Left lung (tissue), 10 donors: ENCODE results near the gene METTL24. TPM values are rescaled to one million over a fixed set of nuclear protein-coding genes. Genes with fewer than 3 reads are reported as not detected.

Source experiments
- ATAC-seq: fragments of 200-7000 bp; cut with Tn5 transposase; one replicate; pipeline ENCODE4 v1.9.1; 2020; ENCODE audit warnings: moderate library complexity
- DNase-seq, 4 donors: peaks; one replicate each; pipeline ENCODE4 v3.0.0-alpha.2; 2013 to 2020
- H3K27ac ChIP-seq, 2 donors: fragments of 200-600 bp; sonication (generic) in 1 of 2; one replicate each; pipeline versions ENCODE4 v1.5.0 to v1.8.0; 2020 to 2021
- H3K27me3 ChIP-seq, 2 donors: fragments of 200-600 bp; sonication (generic) in 1 of 2; one replicate each; pipeline versions ENCODE4 v1.5.0 to v1.8.0; 2020 to 2021
- H3K36me3 ChIP-seq, 2 donors: fragments of 200-600 bp; sonication (generic) in 1 of 2; one replicate each; pipeline versions ENCODE4 v1.5.0 to v1.8.0; 2020 to 2021
- H3K4me1 ChIP-seq, 2 donors: fragments of 200-600 bp; one replicate each; pipeline ENCODE4 v1.8.0; 2021
- H3K4me3 ChIP-seq, 2 donors: fragments of 200-600 bp; sonication (generic) in 1 of 2; one replicate each; pipeline versions ENCODE4 v1.5.0 to v1.8.0; 2020 to 2021; ENCODE audit warnings: mild to moderate bottlenecking in 1 of 2
- H3K9me3 ChIP-seq, 2 donors: fragments of 200-600 bp; sonication (generic) in 1 of 2; one replicate each; pipeline versions ENCODE4 v1.5.0 to v1.8.0; 2020 to 2021
- intact Hi-C, 2 donors: fragments of 100-400 bp; cut with DNase I; formaldehyde crosslinking; loops; one replicate each; pipeline versions ENCODE4 v1.11.2 to v1.14.2; 2022
- polyA plus RNA-seq, 6 donors: library from polyadenylated mRNA; unstranded; fragments of 120-200 nt; gene quantifications; one replicate each; pipeline ENCODE4 v1.2.1, GENCODE V29; 2013; ENCODE audit not compliant: insufficient read length in 6 of 6
- total RNA-seq, 2 donors: library from RNA; stranded (reverse); fragmentation: NEBNext Ultra II Directional; extraction: Animal tissue kit (Norgen Biotek cat#: 25700); gene quantifications; one replicate each; pipeline ENCODE4 v1.2.1, GENCODE V29; 2021
- TF ChIP-seq, protein P1 (sequence below), 2 donors: fragments of 200-600 bp; sonication (generic) in 1 of 2; IDR thresholded peaks; one replicate each; pipeline versions ENCODE4 v1.5.0 to v1.8.0; 2021; ENCODE audit warnings: antibody characterized with exemption in 2 of 2
- donor health status: DM: no; HTN: yes; CAD: no.
- donor health status: DM: no; HTN: no; CAD: no.

METTL24 gene
- total and polyA plus RNA-seq, 8 donors, result 2.3 to 5.1 (median 3.2) TPM

DNA sequence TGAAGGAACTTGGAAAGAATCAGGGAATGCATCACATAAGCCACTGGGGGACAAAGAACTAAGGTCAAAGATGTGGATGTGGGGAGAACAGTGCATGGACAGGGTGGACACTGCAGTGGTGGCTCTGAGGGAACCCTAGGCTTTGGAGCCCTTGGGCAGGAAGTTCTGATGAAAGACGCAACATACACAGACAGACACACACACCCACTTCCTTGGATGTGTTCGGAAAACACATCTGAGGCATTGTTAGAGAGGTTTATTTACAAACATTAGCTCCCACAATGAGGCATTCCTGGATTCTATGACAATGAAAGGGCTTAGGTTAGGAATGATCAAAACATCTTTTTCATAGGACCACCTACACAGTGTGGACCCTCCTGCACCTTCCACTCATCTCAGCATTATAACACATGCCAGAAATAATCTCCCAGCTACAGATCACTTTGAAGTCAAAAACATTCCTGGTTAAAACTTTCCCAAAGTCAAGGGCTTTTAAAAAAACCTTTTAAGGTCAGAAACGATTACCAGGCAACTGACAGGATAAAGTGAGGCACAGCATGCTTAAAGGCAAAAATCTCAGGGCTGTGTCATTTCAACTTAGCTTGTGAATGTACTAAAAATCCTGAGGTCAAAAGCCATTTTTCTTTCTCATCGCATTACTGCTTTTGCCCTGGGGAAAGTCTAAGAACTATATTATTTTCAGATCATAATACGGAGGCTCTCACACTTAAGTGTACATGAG, 6.4 kb upstream of the METTL24 start:
- TF ChIP-seq, protein P1, sequence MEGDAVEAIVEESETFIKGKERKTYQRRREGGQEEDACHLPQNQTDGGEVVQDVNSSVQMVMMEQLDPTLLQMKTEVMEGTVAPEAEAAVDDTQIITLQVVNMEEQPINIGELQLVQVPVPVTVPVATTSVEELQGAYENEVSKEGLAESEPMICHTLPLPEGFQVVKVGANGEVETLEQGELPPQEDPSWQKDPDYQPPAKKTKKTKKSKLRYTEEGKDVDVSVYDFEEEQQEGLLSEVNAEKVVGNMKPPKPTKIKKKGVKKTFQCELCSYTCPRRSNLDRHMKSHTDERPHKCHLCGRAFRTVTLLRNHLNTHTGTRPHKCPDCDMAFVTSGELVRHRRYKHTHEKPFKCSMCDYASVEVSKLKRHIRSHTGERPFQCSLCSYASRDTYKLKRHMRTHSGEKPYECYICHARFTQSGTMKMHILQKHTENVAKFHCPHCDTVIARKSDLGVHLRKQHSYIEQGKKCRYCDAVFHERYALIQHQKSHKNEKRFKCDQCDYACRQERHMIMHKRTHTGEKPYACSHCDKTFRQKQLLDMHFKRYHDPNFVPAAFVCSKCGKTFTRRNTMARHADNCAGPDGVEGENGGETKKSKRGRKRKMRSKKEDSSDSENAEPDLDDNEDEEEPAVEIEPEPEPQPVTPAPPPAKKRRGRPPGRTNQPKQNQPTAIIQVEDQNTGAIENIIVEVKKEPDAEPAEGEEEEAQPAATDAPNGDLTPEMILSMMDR (IDR thresholded peaks at IDR 0.05), result no peak

DNA sequence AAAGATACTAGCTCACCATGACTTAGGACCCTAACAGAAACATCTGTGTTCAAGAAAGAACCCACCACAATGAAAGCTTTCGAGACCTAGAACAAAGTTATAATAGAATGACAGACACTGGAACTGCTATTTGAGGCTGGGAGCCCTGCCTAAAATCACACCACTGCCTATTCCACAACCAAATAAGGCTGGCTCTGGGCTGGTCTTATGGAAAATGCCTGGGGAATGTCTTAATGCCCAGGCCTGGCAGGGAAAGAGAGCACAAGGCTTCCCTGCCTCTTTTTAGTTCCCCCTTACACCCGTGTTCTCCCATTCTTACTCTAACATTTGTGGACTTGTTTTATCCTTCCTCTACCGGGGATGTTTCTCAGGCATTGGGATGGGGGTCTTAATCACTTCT, 5.6 kb upstream of the METTL24 start:
- intact Hi-C loops, result no loop called here
- H3K36me3 ChIP-seq, result no peaks in the 10 kb centered on the region
- DNase-seq (no peak), ATAC-seq (no peak)
- TF ChIP-seq, protein P1 (IDR thresholded peaks at IDR 0.05), result no peak
- peaks cover 0 to under 1% of the 10 kb centered on the region in 2 donors for H3K4me1 ChIP-seq
- H3K27me3 ChIP-seq, result peaks cover 0 to 22% of the 10 kb centered on the region in 2 donors
- no peak overlapping the region for H3K27ac ChIP-seq
- no peak overlapping the region for H3K4me3 ChIP-seq
- no peaks in the 10 kb centered on the region for H3K9me3 ChIP-seq

More for the DNA sequence above, 6.4 kb upstream of the METTL24 start:
- no peaks in the 10 kb centered on the region for H3K36me3 ChIP-seq
- H3K4me1 ChIP-seq, result no peaks in the 10 kb centered on the region
- intact Hi-C loops, result no loop called here
- H3K27me3 ChIP-seq, result peaks cover 0 to 14% of the 10 kb centered on the region in 2 donors
- H3K9me3 ChIP-seq, result no peaks in the 10 kb centered on the region
- no peak overlapping the region for H3K4me3 ChIP-seq
- ATAC-seq (no peak), DNase-seq (no peak)
- H3K27ac ChIP-seq, result no peak overlapping the region

DNA sequence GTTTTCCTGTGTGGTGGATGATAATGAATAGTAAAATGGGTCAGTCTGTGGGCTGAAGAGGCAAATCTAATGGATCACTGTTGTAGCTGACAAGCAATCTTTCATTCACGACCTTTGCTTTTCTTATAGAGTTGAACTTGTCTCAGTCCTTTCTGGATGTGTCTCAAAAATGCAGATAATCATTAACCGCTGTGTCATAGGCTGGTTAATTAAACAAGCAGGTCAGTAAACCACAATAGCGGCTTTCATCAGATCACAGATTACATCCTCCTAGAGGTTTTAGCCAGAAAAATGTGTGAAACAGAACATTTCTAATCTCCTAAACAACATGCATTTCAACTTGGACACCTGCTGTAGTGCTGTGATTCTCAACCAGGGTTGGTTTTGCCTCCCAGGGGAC, 2.5 kb upstream of the METTL24 start:
- TF ChIP-seq, protein P1 (IDR thresholded peaks at IDR 0.05), result no peak
- H3K4me1 ChIP-seq, result peaks cover 4 to 7% of the 10 kb centered on the region in 2 donors
- H3K27ac ChIP-seq, result no peak overlapping the region
- H3K9me3 ChIP-seq, result no peaks in the 10 kb centered on the region
- H3K4me3 ChIP-seq, result no peak overlapping the region
- peaks cover 12 to 53% of the 10 kb centered on the region in 2 donors for H3K27me3 ChIP-seq
- DNase-seq (no peak), ATAC-seq (no peak)
- intact Hi-C loops, result no loop called here
- no peaks in the 10 kb centered on the region for H3K36me3 ChIP-seq

DNA sequence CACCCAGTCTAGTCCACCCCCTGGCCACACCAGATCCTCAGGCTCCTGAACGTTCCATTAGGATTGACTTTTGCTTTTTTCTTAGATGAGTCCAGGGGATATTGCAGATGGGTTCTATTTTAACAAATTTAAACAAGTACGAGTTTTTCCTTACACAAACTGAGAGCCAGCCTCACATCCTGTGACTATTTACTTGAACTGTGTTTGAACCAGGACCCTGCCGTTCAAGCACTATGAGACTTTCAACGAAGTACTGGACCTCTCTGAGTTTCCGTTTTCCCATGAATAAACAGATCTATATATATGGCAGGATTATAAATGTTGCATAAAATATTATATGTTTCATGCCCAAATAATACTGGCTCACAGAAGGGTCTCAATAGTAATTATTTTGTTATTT, 1.4 kb upstream of the METTL24 start:
- TF ChIP-seq, protein P1 (IDR thresholded peaks at IDR 0.05), result no peak
- intact Hi-C loops, result no loop called here
- DNase-seq (peak in 1 of 4 donors; percentile 32), ATAC-seq (no peak)
- Histone ChIP-seq H3K27me3 (peaks cover 12 to 53% of the 10 kb centered on the region in 2 donors), H3K4me1 (peaks cover 4 to 7% of the 10 kb centered on the region in 2 donors), H3K9me3 (no peaks in the 10 kb centered on the region), H3K4me3 (no peak overlapping the region), H3K27ac (no peak overlapping the region), H3K36me3 (no peaks in the 10 kb centered on the region)

DNA sequence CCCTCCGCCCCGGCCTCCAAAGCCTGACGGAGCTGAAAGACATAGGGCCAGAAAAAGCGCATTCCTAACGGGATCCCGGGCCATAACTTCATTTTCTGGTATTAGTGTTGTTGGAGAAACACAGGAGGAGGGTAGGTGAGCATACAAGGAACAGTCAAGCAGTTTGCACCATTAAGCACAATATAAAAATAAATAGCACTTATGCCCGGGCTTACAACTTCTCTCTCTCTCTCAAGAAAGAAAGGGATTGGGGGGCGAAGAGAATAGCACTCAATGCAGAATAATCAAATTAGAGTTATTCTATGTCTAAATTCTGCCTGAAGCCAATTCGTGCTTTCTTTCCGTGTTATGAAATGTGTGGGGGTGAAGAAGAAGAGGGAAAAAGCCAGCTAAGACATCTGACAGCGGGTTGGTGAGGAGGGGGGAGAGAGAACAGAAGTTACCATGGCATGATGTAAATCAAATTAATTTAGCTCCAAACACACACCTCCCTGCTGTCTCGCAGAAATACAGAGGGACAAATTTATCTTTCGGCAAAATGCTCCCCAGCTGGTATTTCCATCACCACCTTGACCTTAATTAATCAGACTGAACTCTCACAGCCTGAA, 508 bp upstream of the METTL24 start:
- Histone ChIP-seq H3K9me3 (no peaks in the 10 kb centered on the region), H3K27ac (no peak overlapping the region), H3K27me3 (peaks cover 12 to 53% of the 10 kb centered on the region in 2 donors), H3K4me1 (peaks cover 4 to 7% of the 10 kb centered on the region in 2 donors), H3K4me3 (peak overlapping the region; percentile 28 to 39), H3K36me3 (no peaks in the 10 kb centered on the region)
- intact Hi-C loops, result no loop called here
- DNase-seq, result no peak
- no peak for ATAC-seq
- TF ChIP-seq, protein P1 (IDR thresholded peaks at IDR 0.05), result no peak
